Measurements from ENCODE around the gene MAGEB4. TPM values are rescaled to one million over a fixed set of nuclear protein-coding genes. Genes with fewer than 3 reads are reported as not detected.

Gene MAGEB4
- total RNA-seq, 2 donors from 2014 or later: not detected

DNA sequence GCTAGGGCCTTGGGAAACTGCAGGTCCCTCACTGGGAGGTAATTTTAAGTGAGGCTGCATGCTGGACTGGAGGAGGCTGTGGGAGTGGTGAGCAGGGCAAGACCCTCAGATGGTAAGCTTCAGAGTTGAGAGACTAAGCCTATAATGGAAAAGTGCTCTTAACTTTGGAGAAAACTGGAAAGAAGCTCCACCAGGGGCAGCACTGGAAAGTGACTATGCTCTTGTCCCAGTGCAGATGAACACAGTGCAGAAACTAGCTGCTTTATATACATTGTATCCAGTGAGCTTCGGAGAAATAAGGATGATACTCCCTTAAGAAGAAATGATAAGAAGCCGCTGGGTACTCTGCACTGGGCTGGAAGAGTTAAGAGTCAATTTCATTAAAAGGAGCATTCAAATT is 29.6 kb upstream of the MAGEB4 start:
- H3K4me1 Mint-ChIP-seq: peaks cover 16% of the 10 kb centered on the region
- Histone ChIP-seq H3K9ac (ENCODE audit: extremely low read depth, low read length, poor library complexity, severe bottlenecking) (no peak overlapping the region), H3K4me3 (ENCODE audit: low read length) (no peak overlapping the region), H3K27me3 (ENCODE audit: control insufficient read depth, insufficient read depth, low read length, poor library complexity, severe bottlenecking) (no peaks in the 10 kb centered on the region), H3K9me3 (ENCODE audit: control insufficient read depth, low read length) (no peaks in the 10 kb centered on the region), H3K4me1 (ENCODE audit: control insufficient read depth, insufficient read depth, low read length) (no peaks in the 10 kb centered on the region), H3K27ac (ENCODE audit: low read depth, low read length) (no peak overlapping the region), H3K36me3 (ENCODE audit: control insufficient read depth, insufficient read depth, low read length) (no peaks in the 10 kb centered on the region)
- H3K36me3 Mint-ChIP-seq (ENCODE audit: low read depth): peaks cover 4% of the 10 kb centered on the region
- H3K27ac Mint-ChIP-seq: no peak overlapping the region
- H3K4me3 Mint-ChIP-seq: no peak overlapping the region
- peak; percentile 32 for DNase-seq
- peaks cover 21% of the 10 kb centered on the region for H3K9me3 Mint-ChIP-seq
- TF ChIP-seq, protein P1, sequence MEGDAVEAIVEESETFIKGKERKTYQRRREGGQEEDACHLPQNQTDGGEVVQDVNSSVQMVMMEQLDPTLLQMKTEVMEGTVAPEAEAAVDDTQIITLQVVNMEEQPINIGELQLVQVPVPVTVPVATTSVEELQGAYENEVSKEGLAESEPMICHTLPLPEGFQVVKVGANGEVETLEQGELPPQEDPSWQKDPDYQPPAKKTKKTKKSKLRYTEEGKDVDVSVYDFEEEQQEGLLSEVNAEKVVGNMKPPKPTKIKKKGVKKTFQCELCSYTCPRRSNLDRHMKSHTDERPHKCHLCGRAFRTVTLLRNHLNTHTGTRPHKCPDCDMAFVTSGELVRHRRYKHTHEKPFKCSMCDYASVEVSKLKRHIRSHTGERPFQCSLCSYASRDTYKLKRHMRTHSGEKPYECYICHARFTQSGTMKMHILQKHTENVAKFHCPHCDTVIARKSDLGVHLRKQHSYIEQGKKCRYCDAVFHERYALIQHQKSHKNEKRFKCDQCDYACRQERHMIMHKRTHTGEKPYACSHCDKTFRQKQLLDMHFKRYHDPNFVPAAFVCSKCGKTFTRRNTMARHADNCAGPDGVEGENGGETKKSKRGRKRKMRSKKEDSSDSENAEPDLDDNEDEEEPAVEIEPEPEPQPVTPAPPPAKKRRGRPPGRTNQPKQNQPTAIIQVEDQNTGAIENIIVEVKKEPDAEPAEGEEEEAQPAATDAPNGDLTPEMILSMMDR (conservative IDR thresholded peaks at IDR 0.05): peak; percentile 67
- H3K27me3 Mint-ChIP-seq (ENCODE audit: insufficient read depth): peaks cover 26% of the 10 kb centered on the region
- WGBS, 2 experiments (ENCODE audit: insufficient coverage in 1 of 2, insufficient read length in 1 of 2): 100% methylated on average over 1 to 2 of the region's 2 CpGs

DNA sequence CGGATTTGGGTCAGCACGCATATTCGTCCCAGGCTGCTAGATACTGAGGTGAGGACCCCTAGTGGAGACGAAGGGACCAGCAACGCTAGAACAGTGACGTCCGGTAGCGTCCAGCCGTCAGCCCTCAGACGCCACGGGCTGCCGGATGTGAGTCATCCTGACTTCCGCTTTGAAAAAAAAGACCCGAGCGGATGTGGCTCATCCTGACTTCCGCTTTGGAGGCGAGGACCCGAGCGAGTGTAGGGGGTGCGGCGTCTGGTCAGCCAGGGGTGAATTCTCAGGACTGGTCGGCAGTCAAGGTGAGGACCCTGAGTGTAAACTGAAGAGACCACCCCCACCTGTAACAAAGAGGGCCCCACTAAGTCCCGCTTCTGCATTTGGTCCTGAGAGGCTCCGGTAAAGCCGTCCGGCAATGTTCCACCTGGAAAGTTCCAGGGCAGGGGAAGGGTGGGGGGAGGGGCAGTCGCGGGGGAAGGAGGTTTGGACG is 26.4 kb upstream of the MAGEB4 start, which contains the start of gene MAGEB2:
TSS of gene MAGEB2 (plus strand) at position 207 of the 487 bp plus-strand sequence. CDS start 3,018 bp downstream, outside the sequence.
- Histone ChIP-seq H3K9me3 (ENCODE audit: control insufficient read depth, low read length) (no peaks in the 10 kb centered on the region), H3K4me3 (ENCODE audit: low read length) (no peak within 1 kb of the TSS), H3K4me1 (ENCODE audit: control insufficient read depth, insufficient read depth, low read length) (no peaks in the 10 kb centered on the region), H3K27me3 (ENCODE audit: control insufficient read depth, insufficient read depth, low read length, poor library complexity, severe bottlenecking) (no peaks in the 10 kb centered on the region), H3K27ac (ENCODE audit: low read depth, low read length) (no peak within 1 kb of the TSS), H3K9ac (ENCODE audit: extremely low read depth, low read length, poor library complexity, severe bottlenecking) (no peak within 1 kb of the TSS), H3K36me3 (ENCODE audit: control insufficient read depth, insufficient read depth, low read length) (no peaks in the 10 kb centered on the region)
- TF ChIP-seq, protein P1 (conservative IDR thresholded peaks at IDR 0.05): peak; percentile 50
- DNase-seq: no peak
- peaks cover 23% of the 10 kb centered on the region for H3K9me3 Mint-ChIP-seq
- H3K27me3 Mint-ChIP-seq (ENCODE audit: insufficient read depth): peaks cover 45% of the 10 kb centered on the region
- H3K36me3 Mint-ChIP-seq (ENCODE audit: low read depth): peaks cover 5% of the 10 kb centered on the region
- H3K4me3 Mint-ChIP-seq: no peak within 1 kb of the TSS
- H3K4me1 Mint-ChIP-seq: peaks cover 33% of the 10 kb centered on the region
- H3K27ac Mint-ChIP-seq: no peak within 1 kb of the TSS
- 93 to 95% methylated on average over 3 to 27 of the region's 29 CpGs for WGBS, 2 experiments (ENCODE audit: insufficient coverage in 1 of 2, insufficient read length in 1 of 2)

DNA sequence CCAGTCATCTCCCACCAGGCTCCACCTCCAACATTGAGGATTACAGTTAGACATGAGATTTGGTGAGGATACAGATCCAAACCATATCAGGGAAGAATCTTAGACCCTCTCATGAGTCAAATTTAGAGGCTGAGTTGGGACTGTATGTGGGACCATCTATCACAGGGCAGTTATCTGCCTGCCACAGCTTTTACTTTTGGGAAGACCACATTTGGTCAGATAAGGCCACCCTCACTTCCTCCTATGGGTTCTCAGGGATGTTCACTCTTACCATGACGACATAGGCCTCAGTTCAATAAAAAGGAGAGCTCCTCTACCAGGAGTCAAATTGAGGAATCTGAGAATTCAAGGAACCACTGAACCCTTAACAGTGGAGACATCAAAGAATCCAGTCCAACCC is 24.3 kb upstream of the MAGEB4 start:
- TF ChIP-seq, protein P1 (conservative IDR thresholded peaks at IDR 0.05): no peak
- 69 to 100% methylated on average over 1 of the region's 1 CpG for WGBS, 2 experiments (ENCODE audit: insufficient coverage in 1 of 2, insufficient read length in 1 of 2)
- Histone ChIP-seq H3K4me3 (ENCODE audit: low read length) (no peak overlapping the region), H3K9ac (ENCODE audit: extremely low read depth, low read length, poor library complexity, severe bottlenecking) (no peak overlapping the region), H3K27me3 (ENCODE audit: control insufficient read depth, insufficient read depth, low read length, poor library complexity, severe bottlenecking) (no peaks in the 10 kb centered on the region), H3K36me3 (ENCODE audit: control insufficient read depth, insufficient read depth, low read length) (no peaks in the 10 kb centered on the region), H3K4me1 (ENCODE audit: control insufficient read depth, insufficient read depth, low read length) (no peaks in the 10 kb centered on the region), H3K9me3 (ENCODE audit: control insufficient read depth, low read length) (no peaks in the 10 kb centered on the region), H3K27ac (ENCODE audit: low read depth, low read length) (no peak overlapping the region)
- peaks cover 23% of the 10 kb centered on the region for H3K9me3 Mint-ChIP-seq
- no peak for DNase-seq
- H3K4me1 Mint-ChIP-seq: peaks cover 34% of the 10 kb centered on the region
- H3K36me3 Mint-ChIP-seq (ENCODE audit: low read depth): peaks cover 5% of the 10 kb centered on the region
- H3K27me3 Mint-ChIP-seq (ENCODE audit: insufficient read depth): peaks cover 48% of the 10 kb centered on the region
- no peak overlapping the region for H3K27ac Mint-ChIP-seq
- no peak overlapping the region for H3K4me3 Mint-ChIP-seq
